SU-DHL-6 (cell line): ENCODE measurements around the gene EVX2.
A peak's percentile ranks its signal among the peaks of the same experiment; 100 is the strongest.

Experiments used
- H2AFZ ChIP-seq: fragments of 200-600 bp; sonication (generic); 2 replicates; pipeline ENCODE4 v1.6.1; 2014; ENCODE audit warnings: low read depth, mild to moderate bottlenecking, moderate library complexity, mixed read lengths, antibody characterized with exemption, low read length; ENCODE audit not compliant: severe bottlenecking
- H3F3A ChIP-seq: fragments of 200-600 bp; shearing (Covaris generic); 2 replicates; pipeline ENCODE4 v1.6.0; 2016; ENCODE audit warnings: antibody characterized with exemption, mild to moderate bottlenecking; ENCODE audit not compliant: insufficient read depth
- H3K27ac ChIP-seq: fragments of 200-600 bp; sonication (generic); 2 replicates; pipeline ENCODE4 v1.5.1; 2016; ENCODE audit warnings: low read depth, mild to moderate bottlenecking, low read length, moderate library complexity, mixed read lengths
- H3K27me3 ChIP-seq: fragments of 200-600 bp; sonication (generic), shearing (Covaris generic); 2 replicates; pipeline ENCODE4 v1.6.0; 2014; ENCODE audit warnings: mild to moderate bottlenecking, low read length
- H3K36me3 ChIP-seq: fragments of 200-600 bp; sonication (generic); 2 replicates; pipeline ENCODE4 v1.6.1; 2014; ENCODE audit warnings: mild to moderate bottlenecking, low read length, mixed read lengths
- H3K4me2 ChIP-seq: fragments of 300-600, 200-600 bp; shearing (Covaris generic), sonication (generic); 2 replicates; pipeline ENCODE4 v1.6.0; 2014; ENCODE audit warnings: low read length, low read depth, mild to moderate bottlenecking; ENCODE audit not compliant: poor library complexity, severe bottlenecking
- H3K4me3 ChIP-seq: fragments of 200-600 bp; sonication (generic); 2 replicates; pipeline ENCODE4 v1.5.1; 2014; ENCODE audit warnings: antibody characterized with exemption, low read length, mild to moderate bottlenecking, mixed read lengths; ENCODE audit not compliant: insufficient read depth, poor library complexity, severe bottlenecking
- H3K79me2 ChIP-seq: fragments of 200-600 bp; sonication (generic); 2 replicates; pipeline ENCODE4 v1.6.1; 2014; ENCODE audit warnings: mild to moderate bottlenecking, low read length, moderate library complexity; ENCODE audit not compliant: insufficient read depth
- H3K9ac ChIP-seq: fragments of 200-600 bp; sonication (generic); 2 replicates; pipeline ENCODE4 v1.7.0; 2014; ENCODE audit warnings: mild to moderate bottlenecking, low read length
- H3K9me2 ChIP-seq: fragments of 200-600 bp; sonication (generic); replicated peaks from 2 replicates; pipeline ENCODE4 v1.6.1; 2014; ENCODE audit warnings: low read length; ENCODE audit not compliant: insufficient read depth
- H3K9me3 ChIP-seq: fragments of 200-600 bp; sonication (generic); 2 replicates; pipeline ENCODE4 v1.6.1; 2014; ENCODE audit warnings: low read length, mixed read lengths; ENCODE audit not compliant: insufficient read depth
- H4K20me1 ChIP-seq: fragments of 200-600 bp; sonication (generic); 2 replicates; pipeline ENCODE4 v1.6.1; 2014; ENCODE audit warnings: low read depth, mild to moderate bottlenecking, antibody characterized with exemption, low read length, moderate library complexity, mixed read lengths
- EZH2phosphoT487 ChIP-seq: fragments of 200-600 bp; sonication (generic), shearing (Covaris generic); conservative IDR thresholded peaks from 2 replicates; pipeline ENCODE4 v1.6.1; 2018; ENCODE audit warnings: mild to moderate bottlenecking, antibody characterized with exemption, low read length, moderate library complexity, mixed read lengths
- TF ChIP-seq, protein P1 (sequence below): fragments of 200-600 bp; sonication (generic); IDR thresholded peaks from one replicate; pipeline ENCODE4 v1.5.1; 2017; ENCODE audit warnings: antibody characterized with exemption, mild to moderate bottlenecking, low read length, moderate library complexity; ENCODE audit not compliant: insufficient read depth, poor library complexity, severe bottlenecking

Gene EVX2

DNA sequence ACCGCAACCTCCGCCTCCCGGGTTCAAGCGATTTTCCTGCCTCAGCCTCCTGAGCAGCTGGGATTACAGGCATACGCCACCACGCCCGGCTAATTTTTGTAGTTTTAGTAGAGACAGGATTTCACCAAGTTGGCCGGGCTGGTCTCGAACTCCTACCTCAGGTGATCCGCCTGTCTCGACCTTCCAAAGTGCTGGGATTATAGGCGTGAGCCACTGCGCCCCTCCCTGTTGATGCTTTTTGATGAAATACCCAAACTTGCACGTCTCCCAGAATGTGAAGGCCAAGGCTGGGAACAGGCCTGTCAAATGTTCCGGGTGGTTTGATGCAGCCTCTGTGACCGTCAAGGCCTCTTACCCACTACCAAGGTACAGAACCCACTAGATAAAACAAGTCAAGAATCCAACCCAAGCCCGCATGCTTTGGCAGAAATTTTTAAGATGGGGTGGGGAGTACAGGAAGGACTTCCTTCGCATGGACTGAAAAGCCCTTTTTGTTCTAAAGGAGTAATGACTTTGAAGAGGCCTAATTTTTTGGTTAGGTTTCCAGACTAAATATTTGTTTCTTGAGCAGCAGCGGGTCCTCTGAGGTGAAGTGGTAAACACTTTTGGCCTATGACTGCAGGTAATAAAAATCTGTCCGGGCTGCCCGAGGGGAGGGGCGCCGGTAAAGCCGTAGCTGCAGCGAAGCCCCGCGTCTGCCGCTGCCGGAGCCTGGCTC lies 3.7 kb upstream of the EVX2 start:
- Histone ChIP-seq H3K79me2 (no peaks in the 10 kb centered on the region), H3K4me2 (no peak overlapping the region), H3K9me2 (no peaks in the 10 kb centered on the region), H3K9me3 (no peaks in the 10 kb centered on the region), H2AFZ (no peak overlapping the region), H3F3A (no peaks in the 10 kb centered on the region), H4K20me1 (no peaks in the 10 kb centered on the region), H3K36me3 (no peaks in the 10 kb centered on the region), H3K4me3 (no peak overlapping the region), H3K9ac (no peak overlapping the region), H3K27me3 (no peaks in the 10 kb centered on the region), H3K27ac (no peak overlapping the region)
- TF ChIP-seq EZH2phosphoT487 = no peak
- TF ChIP-seq, protein P1, sequence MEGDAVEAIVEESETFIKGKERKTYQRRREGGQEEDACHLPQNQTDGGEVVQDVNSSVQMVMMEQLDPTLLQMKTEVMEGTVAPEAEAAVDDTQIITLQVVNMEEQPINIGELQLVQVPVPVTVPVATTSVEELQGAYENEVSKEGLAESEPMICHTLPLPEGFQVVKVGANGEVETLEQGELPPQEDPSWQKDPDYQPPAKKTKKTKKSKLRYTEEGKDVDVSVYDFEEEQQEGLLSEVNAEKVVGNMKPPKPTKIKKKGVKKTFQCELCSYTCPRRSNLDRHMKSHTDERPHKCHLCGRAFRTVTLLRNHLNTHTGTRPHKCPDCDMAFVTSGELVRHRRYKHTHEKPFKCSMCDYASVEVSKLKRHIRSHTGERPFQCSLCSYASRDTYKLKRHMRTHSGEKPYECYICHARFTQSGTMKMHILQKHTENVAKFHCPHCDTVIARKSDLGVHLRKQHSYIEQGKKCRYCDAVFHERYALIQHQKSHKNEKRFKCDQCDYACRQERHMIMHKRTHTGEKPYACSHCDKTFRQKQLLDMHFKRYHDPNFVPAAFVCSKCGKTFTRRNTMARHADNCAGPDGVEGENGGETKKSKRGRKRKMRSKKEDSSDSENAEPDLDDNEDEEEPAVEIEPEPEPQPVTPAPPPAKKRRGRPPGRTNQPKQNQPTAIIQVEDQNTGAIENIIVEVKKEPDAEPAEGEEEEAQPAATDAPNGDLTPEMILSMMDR = no peak

DNA sequence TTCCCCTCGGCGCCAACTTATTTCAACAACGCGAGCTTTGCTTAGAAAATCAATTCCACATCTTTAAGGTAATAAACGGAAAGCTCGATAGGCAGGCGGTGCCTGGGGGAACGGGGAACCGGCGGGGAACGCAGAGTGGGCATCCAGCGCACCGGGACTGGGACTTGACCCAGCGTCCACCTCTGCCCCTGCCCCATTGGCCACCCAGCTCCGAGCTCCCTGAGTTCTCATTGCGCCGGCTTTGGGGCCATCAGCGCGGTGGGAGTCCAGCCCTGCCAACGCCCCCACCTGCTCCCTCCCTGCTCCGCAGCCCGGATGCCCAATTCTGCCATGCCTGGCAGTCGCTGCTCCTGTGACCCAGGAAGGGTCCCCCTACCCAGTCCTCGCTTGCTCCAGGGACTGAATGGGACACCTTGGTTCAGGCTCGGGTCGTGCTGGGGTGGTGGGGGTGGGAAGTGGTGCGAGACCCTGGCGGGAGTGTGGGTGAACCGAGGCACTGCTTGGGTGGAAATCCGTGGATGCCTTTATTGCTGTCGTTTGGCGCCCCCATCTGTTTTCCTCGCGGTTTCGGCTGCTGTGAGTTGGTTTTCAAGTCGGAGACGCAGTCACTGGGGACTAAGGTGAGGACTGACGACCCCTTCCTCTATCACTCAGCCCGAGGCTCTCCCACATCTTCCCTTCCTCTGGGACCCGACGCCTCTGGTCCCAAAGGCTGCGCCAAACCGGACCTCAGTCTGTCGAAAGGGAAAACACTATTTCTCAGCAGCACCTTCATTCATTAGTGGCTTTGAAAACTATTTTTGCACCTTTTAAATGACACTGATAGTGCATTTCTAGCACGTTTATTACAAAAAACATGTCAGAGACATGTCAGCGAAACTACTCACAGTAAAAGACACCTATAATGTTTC lies 2.4 kb upstream of the EVX2 start:
- no peaks in the 10 kb centered on the region for H3K9me3 ChIP-seq
- H3K79me2 ChIP-seq = no peaks in the 10 kb centered on the region
- no peak overlapping the region for H3K9ac ChIP-seq
- no peaks in the 10 kb centered on the region for H3K27me3 ChIP-seq
- H2AFZ ChIP-seq = no peak overlapping the region
- H3K36me3 ChIP-seq = no peaks in the 10 kb centered on the region
- H3F3A ChIP-seq = no peaks in the 10 kb centered on the region
- no peak overlapping the region for H3K4me3 ChIP-seq
- H3K9me2 ChIP-seq = no peaks in the 10 kb centered on the region
- H4K20me1 ChIP-seq = no peaks in the 10 kb centered on the region
- H3K27ac ChIP-seq = no peak overlapping the region
- H3K4me2 ChIP-seq = no peak overlapping the region
- TF ChIP-seq, protein P1 = peak; percentile 16
- no peak for TF ChIP-seq EZH2phosphoT487

DNA sequence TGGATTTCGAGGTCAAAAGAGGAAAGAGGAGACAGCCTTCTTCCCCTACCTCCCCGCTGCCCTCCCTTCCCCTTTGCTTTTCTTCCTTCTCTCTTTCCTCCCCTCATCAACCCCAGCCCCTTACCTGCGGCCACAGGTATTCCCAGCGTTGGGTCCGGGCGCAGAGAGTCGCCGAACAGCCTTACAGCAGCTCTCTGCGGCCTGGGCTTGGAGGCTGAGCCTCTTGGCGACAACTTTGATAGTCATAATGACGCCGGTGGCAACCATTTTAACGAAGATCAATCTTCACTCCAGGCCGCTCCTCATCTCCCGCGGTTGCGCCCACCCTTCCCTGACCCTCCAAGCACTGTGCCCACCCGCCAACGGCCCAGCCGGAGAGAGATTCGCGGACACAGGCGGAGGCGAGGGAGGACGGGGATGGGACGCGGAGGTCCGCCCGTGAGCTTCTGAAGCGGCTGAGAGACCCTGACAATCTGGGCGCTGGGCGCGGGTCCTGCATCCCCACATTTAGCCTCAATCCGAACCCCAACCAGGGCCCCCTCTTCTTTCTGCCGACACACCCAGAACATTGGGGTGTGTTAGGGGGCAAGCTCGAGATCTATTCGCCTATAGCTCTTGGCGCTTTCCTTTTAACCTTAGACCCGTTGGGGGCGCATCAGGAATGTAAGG lies 1.5 kb upstream of the EVX2 start:
- Histone ChIP-seq H3K79me2 (no peaks in the 10 kb centered on the region), H3K9ac (no peak overlapping the region), H3K27me3 (no peaks in the 10 kb centered on the region), H4K20me1 (no peaks in the 10 kb centered on the region), H3K27ac (no peak overlapping the region), H3K9me3 (no peaks in the 10 kb centered on the region), H3K9me2 (no peaks in the 10 kb centered on the region), H3K36me3 (no peaks in the 10 kb centered on the region), H3K4me3 (no peak overlapping the region), H3F3A (no peaks in the 10 kb centered on the region), H3K4me2 (no peak overlapping the region), H2AFZ (no peak overlapping the region)
- TF ChIP-seq EZH2phosphoT487 = no peak
